Measurements from ENCODE around the gene PRR14L. TPM values are rescaled to one million over a fixed set of nuclear protein-coding genes. Genes with fewer than 3 reads are reported as not detected.

Gene PRR14L
- total and polyA plus RNA-seq, 10 donors = 3.9 to 65.4 (median 41.3) TPM

- Histone ChIP-seq H3K27me3 (replicated peaks in 1 of 7) (no peaks in the 10 kb centered on the region), H3K4me1 (peaks cover 18 to 100% (median 59%) of the 10 kb centered on the region in 6 donors), H3K36me3 (peaks cover 0 to 16% (median 0%) of the 10 kb centered on the region in 6 donors), H3K4me3 (peak overlapping the region in 7 of 8 donors; percentile 20 to 72 (median 40)), H3K9me3 (no peaks in the 10 kb centered on the region), H3K27ac (peak overlapping the region; percentile 36 to 97 (median 92))
- TF ChIP-seq POLR2AphosphoS5 (IDR thresholded peaks at IDR 0.05) = peak in 2 of 3 donors; percentile 69 to 82
- TF ChIP-seq POLR2A (IDR thresholded peaks at IDR 0.05) = no peak
- TF ChIP-seq, protein P1, sequence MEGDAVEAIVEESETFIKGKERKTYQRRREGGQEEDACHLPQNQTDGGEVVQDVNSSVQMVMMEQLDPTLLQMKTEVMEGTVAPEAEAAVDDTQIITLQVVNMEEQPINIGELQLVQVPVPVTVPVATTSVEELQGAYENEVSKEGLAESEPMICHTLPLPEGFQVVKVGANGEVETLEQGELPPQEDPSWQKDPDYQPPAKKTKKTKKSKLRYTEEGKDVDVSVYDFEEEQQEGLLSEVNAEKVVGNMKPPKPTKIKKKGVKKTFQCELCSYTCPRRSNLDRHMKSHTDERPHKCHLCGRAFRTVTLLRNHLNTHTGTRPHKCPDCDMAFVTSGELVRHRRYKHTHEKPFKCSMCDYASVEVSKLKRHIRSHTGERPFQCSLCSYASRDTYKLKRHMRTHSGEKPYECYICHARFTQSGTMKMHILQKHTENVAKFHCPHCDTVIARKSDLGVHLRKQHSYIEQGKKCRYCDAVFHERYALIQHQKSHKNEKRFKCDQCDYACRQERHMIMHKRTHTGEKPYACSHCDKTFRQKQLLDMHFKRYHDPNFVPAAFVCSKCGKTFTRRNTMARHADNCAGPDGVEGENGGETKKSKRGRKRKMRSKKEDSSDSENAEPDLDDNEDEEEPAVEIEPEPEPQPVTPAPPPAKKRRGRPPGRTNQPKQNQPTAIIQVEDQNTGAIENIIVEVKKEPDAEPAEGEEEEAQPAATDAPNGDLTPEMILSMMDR (IDR thresholded peaks at IDR 0.05 in 8 of 11, conservative IDR thresholded peaks at IDR 0.05 in 3 of 11) = peak in 9 of 11 experiments; percentile 7 to 65 (median 34)
- 24 to 34% (median 25%) methylated on average over 10 of the region's 10 CpGs for WGBS, 5 donors
- DNase-seq = peak; percentile 94
- intact Hi-C loops (cut with DNase I; ENCODE audit: low total_unique reads) = loop anchor here (10.0 kb wide), 2 partner anchors 143 to 293 kb away; partner anchors contain the start of genes PATZ1 and SFI1
Observed at GRCh38 chr22:31637447-31637890, 112.5 kb downstream of the PRR14L start.

DNA sequence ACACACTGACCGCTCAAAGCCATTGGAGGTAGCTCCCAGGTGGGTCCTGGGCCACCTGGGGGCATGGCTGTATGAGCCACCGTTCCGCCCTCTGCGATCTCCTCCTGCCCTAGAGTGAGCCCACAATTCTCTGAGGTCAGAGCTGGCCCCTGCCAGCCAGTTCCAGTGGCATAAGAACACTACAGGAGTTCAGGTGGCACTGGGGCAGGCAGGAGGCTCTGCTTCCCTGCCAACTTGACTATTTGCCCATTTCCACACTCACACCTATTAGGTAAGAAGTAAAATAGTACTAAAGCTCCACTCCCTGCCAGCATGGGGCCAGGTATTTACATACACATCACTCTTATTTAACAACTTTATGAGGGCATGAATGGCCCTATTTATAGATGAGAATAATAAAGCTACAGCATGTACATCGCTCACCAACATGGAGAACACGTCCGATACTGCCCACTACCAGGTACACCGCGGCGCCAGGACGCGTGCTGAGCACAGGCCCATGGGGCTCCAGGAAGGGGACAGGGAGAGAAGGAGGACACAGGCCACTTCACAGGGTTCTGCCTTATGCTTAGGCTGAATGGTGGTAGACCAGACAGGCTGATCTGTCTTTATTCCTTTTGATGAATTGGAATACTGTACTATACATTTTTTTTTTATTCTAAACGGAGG is 114.2 kb downstream of the PRR14L start:
- Histone ChIP-seq H3K4me3 (no peak overlapping the region), H3K36me3 (peaks cover 0 to 19% (median 0%) of the 10 kb centered on the region in 6 donors), H3K27me3 (replicated peaks in 1 of 7) (no peaks in the 10 kb centered on the region), H3K4me1 (peaks cover 29 to 100% (median 66%) of the 10 kb centered on the region in 6 donors), H3K9me3 (no peaks in the 10 kb centered on the region), H3K27ac (peak overlapping the region in 4 of 8 donors; percentile 19 to 97 (median 62))
- TF ChIP-seq POLR2AphosphoS5 (IDR thresholded peaks at IDR 0.05) (no peak), POLR2A (IDR thresholded peaks at IDR 0.05) (no peak)
- TF ChIP-seq, protein P1 (IDR thresholded peaks at IDR 0.05 in 8 of 11, conservative IDR thresholded peaks at IDR 0.05 in 3 of 11) = no peak
- WGBS, 5 donors = 91 to 98% (median 95%) methylated on average over 13 of the region's 13 CpGs
- no peak for DNase-seq
- intact Hi-C loops (cut with DNase I; ENCODE audit: low total_unique reads) = loop anchor here (10.0 kb wide), 2 partner anchors 141 to 291 kb away; partner anchors contain the start of genes PATZ1 and SFI1

GRCh38 chr22:31631436-31631835 is 118.5 kb downstream of the PRR14L start:
- Histone ChIP-seq H3K4me1 (peaks cover 42 to 100% (median 72%) of the 10 kb centered on the region in 6 donors), H3K27me3 (replicated peaks in 1 of 7) (no peaks in the 10 kb centered on the region), H3K27ac (peak overlapping the region; percentile 86 to 97 (median 94)), H3K4me3 (peak overlapping the region in 4 of 8 donors; percentile 62 to 78 (median 72)), H3K9me3 (no peaks in the 10 kb centered on the region), H3K36me3 (peaks cover 0 to 53% (median 0%) of the 10 kb centered on the region in 6 donors)
- TF ChIP-seq, protein P1 (IDR thresholded peaks at IDR 0.05 in 8 of 11, conservative IDR thresholded peaks at IDR 0.05 in 3 of 11) = no peak
- TF ChIP-seq POLR2A (IDR thresholded peaks at IDR 0.05) (no peak), POLR2AphosphoS5 (IDR thresholded peaks at IDR 0.05) (no peak)
- peak; percentile 78 for DNase-seq
- intact Hi-C loops (cut with DNase I; ENCODE audit: low total_unique reads) = loop anchor here (10.0 kb wide), 2 partner anchors 137 to 287 kb away; partner anchors contain the start of genes PATZ1 and SFI1
- WGBS, 5 donors = 69 to 86% (median 84%) methylated on average over 8 to 9 of the region's 9 CpGs

Small RNA genes within 50 kb of the gene (small RNA-seq; reads per million reads assigned to genes)
- 0 reads per million in 4 donors for gene RN7SL20P

Other genes with a start within 250 kb of the PRR14L start
- gene PISD, start 87.9 kb downstream of the PRR14L start, total RNA-seq = 100 to 1,000 TPM in 2 of 7 donors, 10 to 100 TPM in 5; 52.6 to 108 (median 83.0) TPM
- 10 to 100 TPM; 27.6 to 41.7 (median 32.1) TPM for gene PISD, start 87.9 kb downstream of the PRR14L start, polyA plus RNA-seq
- gene DEPDC5, start 3.9 kb upstream of the PRR14L start, total RNA-seq = 10 to 100 TPM; 32.6 to 64.6 (median 52.7) TPM
- gene DEPDC5, start 3.9 kb upstream of the PRR14L start, polyA plus RNA-seq = 10 to 100 TPM in 2 of 3 donors, 1 to 10 TPM in 1; 9.6 to 21.3 (median 19.8) TPM
- 100 to 1,000 TPM in 3 of 7 donors, 10 to 100 TPM in 4; 77.3 to 130 (median 95.3) TPM for gene YWHAH, start 194.4 kb upstream of the PRR14L start, total RNA-seq
- 10 to 100 TPM; 34.2 to 62.8 (median 57.1) TPM for gene YWHAH, start 194.4 kb upstream of the PRR14L start, polyA plus RNA-seq